Epithelial cell of esophagus (primary cell): Measurements from ENCODE around the gene COA6.
A peak's percentile ranks its signal among the peaks of the same experiment; 100 is the strongest.
"Not testable (repeated sequence)": the region's sequence is repeated elsewhere in the genome, so short reads cannot be mapped to it uniquely, and the experiment has no call there.

Source experiments
- DNase-seq: peaks from one replicate; pipeline ENCODE4 v3.0.0; 2010; ENCODE audit warnings: low read depth
- H3K4me3 ChIP-seq: 2 replicates; pipeline ENCODE4 v1.5.1; 2011; ENCODE audit warnings: mild to moderate bottlenecking, low read length, control low read depth
- TF ChIP-seq, protein P1 (sequence below): IDR thresholded peaks from 2 replicates; pipeline ENCODE4 v1.5.1; 2011; ENCODE audit warnings: low read depth, mild to moderate bottlenecking, low read length, control low read depth, inconsistent platforms; ENCODE audit not compliant: insufficient read depth; ENCODE audit errors: missing control alignments

COA6 gene

GRCh38 chr1:234398849-234399381 lies 25.7 kb downstream of the COA6 start:
- H3K4me3 ChIP-seq, result no peak overlapping the region
- peak; percentile 43 for DNase-seq
- TF ChIP-seq, protein P1, sequence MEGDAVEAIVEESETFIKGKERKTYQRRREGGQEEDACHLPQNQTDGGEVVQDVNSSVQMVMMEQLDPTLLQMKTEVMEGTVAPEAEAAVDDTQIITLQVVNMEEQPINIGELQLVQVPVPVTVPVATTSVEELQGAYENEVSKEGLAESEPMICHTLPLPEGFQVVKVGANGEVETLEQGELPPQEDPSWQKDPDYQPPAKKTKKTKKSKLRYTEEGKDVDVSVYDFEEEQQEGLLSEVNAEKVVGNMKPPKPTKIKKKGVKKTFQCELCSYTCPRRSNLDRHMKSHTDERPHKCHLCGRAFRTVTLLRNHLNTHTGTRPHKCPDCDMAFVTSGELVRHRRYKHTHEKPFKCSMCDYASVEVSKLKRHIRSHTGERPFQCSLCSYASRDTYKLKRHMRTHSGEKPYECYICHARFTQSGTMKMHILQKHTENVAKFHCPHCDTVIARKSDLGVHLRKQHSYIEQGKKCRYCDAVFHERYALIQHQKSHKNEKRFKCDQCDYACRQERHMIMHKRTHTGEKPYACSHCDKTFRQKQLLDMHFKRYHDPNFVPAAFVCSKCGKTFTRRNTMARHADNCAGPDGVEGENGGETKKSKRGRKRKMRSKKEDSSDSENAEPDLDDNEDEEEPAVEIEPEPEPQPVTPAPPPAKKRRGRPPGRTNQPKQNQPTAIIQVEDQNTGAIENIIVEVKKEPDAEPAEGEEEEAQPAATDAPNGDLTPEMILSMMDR, result no peak

- not testable (repeated sequence) for H3K4me3 ChIP-seq, DNase-seq
These were observed 26.3 kb downstream of the COA6 start for GRCh38 chr1:234399515-234399914.

GRCh38 chr1:234400773-234401172 lies 27.5 kb downstream of the COA6 start:
- no peak overlapping the region for H3K4me3 ChIP-seq
- DNase-seq, result no peak
- TF ChIP-seq, protein P1, result no peak

GRCh38 chr1:234401658-234402057 lies 28.4 kb downstream of the COA6 start:
- DNase-seq, result no peak
- TF ChIP-seq, protein P1, result no peak
- H3K4me3 ChIP-seq, result no peak overlapping the region

- DNase-seq, result no peak
- H3K4me3 ChIP-seq, result no peak overlapping the region
These were observed 29.7 kb downstream of the COA6 start for GRCh38 chr1:234402939-234403338.

DNA sequence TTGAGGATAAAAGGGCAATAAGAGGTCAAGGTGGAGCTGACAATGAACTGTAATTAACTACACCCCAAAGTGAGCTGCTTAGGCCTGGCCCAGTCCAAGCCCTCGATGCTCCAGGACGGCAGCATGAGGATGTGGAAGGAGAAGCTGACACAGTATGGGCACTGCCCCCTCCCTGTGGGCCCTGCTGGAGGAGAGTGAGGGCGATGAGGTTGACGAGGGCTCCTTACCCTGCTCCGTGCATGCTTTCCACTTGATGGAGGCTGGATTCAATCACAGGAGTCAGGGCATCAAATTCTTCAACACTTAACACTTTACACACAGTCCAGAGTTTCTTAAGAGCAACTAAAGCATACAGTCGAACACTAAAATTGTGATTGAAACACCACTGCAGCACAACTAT lies 32.4 kb downstream of the COA6 start:
- DNase-seq, result no peak
- no peak overlapping the region for H3K4me3 ChIP-seq
- TF ChIP-seq, protein P1, result no peak

More at GRCh38 chr1:234402939-234403338, 29.7 kb downstream of the COA6 start:
- TF ChIP-seq, protein P1, result no peak

DNA sequence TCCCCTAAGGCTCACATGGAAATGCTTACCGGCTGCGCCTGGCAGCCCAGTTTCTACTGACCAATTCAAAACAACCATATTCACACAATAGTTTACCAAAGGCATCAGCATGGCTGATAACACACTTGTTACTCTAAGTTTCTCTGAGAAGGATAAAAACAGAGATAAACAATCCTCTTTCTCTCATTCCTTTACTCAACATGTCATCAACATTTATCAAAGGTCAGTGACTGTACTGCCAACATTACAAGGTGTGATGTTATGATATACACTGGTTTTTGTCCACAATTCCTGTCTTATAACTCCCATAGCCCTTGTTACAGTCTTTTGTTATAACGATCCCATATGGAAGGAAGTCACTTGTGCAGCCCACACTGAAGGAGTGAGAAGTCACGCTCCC lies 33.6 kb downstream of the COA6 start:
- no peak overlapping the region for H3K4me3 ChIP-seq
- no peak for DNase-seq
- TF ChIP-seq, protein P1, result no peak
